B cell (primary cell): Measurements from ENCODE around the gene TMEM41B. TPM values are rescaled to one million over a fixed set of nuclear protein-coding genes. Genes with fewer than 3 reads are reported as not detected.

Experiments used
- ATAC-seq: fragments of 200-7000 bp; cut with Tn5 transposase; one replicate; pipeline ENCODE4 v1.10.0; 2021; ENCODE audit warnings: low read depth, mild to moderate bottlenecking, moderate number of reproducible peaks, moderate library complexity
- CTCF ChIA-PET: fragments of 350-600 bp; sonication (Branson Sonifier 250); formaldehyde crosslinking; loops from one replicate; lab custom pipeline; 2021; ENCODE audit warnings: antibody characterized with exemption, inconsistent platforms; lab: Charles Lee
- POLR2A ChIA-PET: fragments of 350-600 bp; sonication (Branson Sonifier 250); formaldehyde crosslinking; loops from one replicate; lab custom pipeline; 2021; ENCODE audit warnings: antibody characterized with exemption; lab: Charles Lee
- DNase-seq: peaks from one replicate; pipeline ENCODE4 v3.0.0; 2013
- H2AFZ ChIP-seq: 2 replicates; pipeline ENCODE4 v1.6.1; 2012; ENCODE audit warnings: mild to moderate bottlenecking, low read depth, low read length; ENCODE audit not compliant: insufficient read depth, poor library complexity, severe bottlenecking
- H3K27ac ChIP-seq, 2 donors: 1 replicate in 1 of 2; 2 replicates in 1 of 2; pipeline ENCODE4 v1.5.1; 2012 to 2013; ENCODE audit warnings: low read length in 2 of 2, mild to moderate bottlenecking in 2 of 2, moderate library complexity in 1 of 2
- H3K27me3 ChIP-seq, 4 experiments: fragments of 200-600 bp in 1 of 4; sonication (generic) in 1 of 4; replicated peaks in 1 of 4; 1 replicate in 2 of 4; 2 replicates in 2 of 4; pipeline versions ENCODE4 v1.6.1 to v1.7.0; 2013 to 2016; ENCODE audit warnings: low read length in 3 of 4, mild to moderate bottlenecking in 2 of 4, mixed read lengths in 1 of 4, moderate library complexity in 1 of 4; ENCODE audit not compliant: insufficient read depth in 4 of 4, control insufficient read depth in 3 of 4; ENCODE audit errors: control extremely low read depth in 1 of 4
- H3K36me3 ChIP-seq, 2 experiments: replicated peaks in 1 of 2; 1 replicate in 1 of 2; 2 replicates in 1 of 2; pipeline versions ENCODE4 v1.6.1 to v1.7.1; 2013; ENCODE audit warnings: low read length in 1 of 2; ENCODE audit not compliant: insufficient read depth in 2 of 2, control insufficient read depth in 1 of 2; ENCODE audit errors: control extremely low read depth in 1 of 2, extremely low read depth in 1 of 2
- H3K4me1 ChIP-seq, 2 donors: fragments of 200-600 bp in 1 of 2; sonication (generic) in 1 of 2; 1 replicate in 1 of 2; 2 replicates in 1 of 2; pipeline versions ENCODE4 v1.5.1 to v1.6.1; 2013 to 2017; ENCODE audit warnings: low read length in 2 of 2; ENCODE audit not compliant: control insufficient read depth in 2 of 2, insufficient read depth in 2 of 2
- H3K4me2 ChIP-seq: replicated peaks from 2 replicates; pipeline ENCODE3; 2012; ENCODE audit warnings: mild to moderate bottlenecking, low read depth, low read length; ENCODE audit not compliant: poor library complexity, severe bottlenecking
- H3K4me3 ChIP-seq, 5 experiments: fragments of 200-600 bp in 1 of 5; sonication (generic) in 1 of 5; 1 replicate in 3 of 5; 2 replicates in 2 of 5; pipeline versions ENCODE4 v1.5.1 to v1.7.0; 2011 to 2016; ENCODE audit warnings: low read length in 4 of 5, mild to moderate bottlenecking in 4 of 5, low read depth in 2 of 5, control low read depth in 1 of 5, moderate library complexity in 1 of 5; ENCODE audit not compliant: insufficient read depth in 1 of 5; ENCODE audit errors: control extremely low read depth in 1 of 5, extremely low read depth in 1 of 5
- H3K79me2 ChIP-seq: fragments of 200-600 bp; sonication (generic); one replicate; pipeline ENCODE4 v1.6.0; 2016; ENCODE audit warnings: low read length; ENCODE audit not compliant: control insufficient read depth, insufficient read depth
- H3K9ac ChIP-seq: fragments of 200-600 bp; sonication (generic); 2 replicates; pipeline ENCODE4 v1.6.1; 2017; ENCODE audit warnings: mild to moderate bottlenecking, low read length, moderate library complexity
- H3K9me3 ChIP-seq, 3 donors: one replicate each; pipeline versions ENCODE4 v1.6.1 to v1.7.1; 2013; ENCODE audit warnings: low read length in 2 of 3; ENCODE audit not compliant: control insufficient read depth in 2 of 3, insufficient read depth in 1 of 3; ENCODE audit errors: control extremely low read depth in 1 of 3
- H4K20me1 ChIP-seq: 2 replicates; pipeline ENCODE4 v1.6.0; 2012; ENCODE audit warnings: mild to moderate bottlenecking, low read length; ENCODE audit not compliant: insufficient read depth, control insufficient read depth, poor library complexity, severe bottlenecking
- H3K27ac Mint-ChIP-seq: one replicate; pipeline ENCODE4 v1.8.0; 2021; ENCODE audit warnings: mixed read lengths
- H3K27me3 Mint-ChIP-seq: one replicate; pipeline ENCODE4 v1.8.0; 2021; ENCODE audit warnings: mixed read lengths
- H3K4me1 Mint-ChIP-seq: one replicate; pipeline ENCODE4 v1.8.0; 2021; ENCODE audit warnings: mixed read lengths
- H3K4me3 Mint-ChIP-seq: one replicate; pipeline ENCODE4 v1.8.0; 2021; ENCODE audit warnings: mixed read lengths
- H3K9me3 Mint-ChIP-seq: one replicate; pipeline ENCODE4 v1.8.0; 2022; ENCODE audit warnings: mixed read lengths; ENCODE audit not compliant: insufficient read depth
- CTCF ChIP-seq: fragments of 200-600 bp; IDR thresholded peaks from one replicate; pipeline ENCODE4 v1.8.0; 2022; ENCODE audit warnings: antibody characterized with exemption, mild to moderate bottlenecking
- EZH2 ChIP-seq: IDR thresholded peaks from 2 replicates; pipeline ENCODE4 v1.6.1; 2012; ENCODE audit warnings: borderline replicate concordance, low read depth, mild to moderate bottlenecking, moderate library complexity, low read length; ENCODE audit not compliant: insufficient read depth, poor library complexity, severe bottlenecking
- WGBS: methylation state at CpG from one replicate; pipeline ENCODE4 v1.1.5; 2013; ENCODE audit warnings: missing lambda C conversion rate; ENCODE audit not compliant: insufficient coverage; 5-methylcytosine and 5-hydroxymethylcytosine counted together
- intact Hi-C: fragments of 100-400 bp; cut with micrococcal nuclease; formaldehyde crosslinking; loops from one replicate; pipeline ENCODE4 v1.10.0; 2022
- polyA plus RNA-seq: library from polyadenylated mRNA; depleted of rRNA; stranded (reverse); fragments of >200 nt; gene quantifications from 2 replicates; pipeline ENCODE4 v1.2.3, GENCODE V29; 2012
- total RNA-seq, 2 donors: library from RNA; stranded (reverse); fragments of 120-200 nt in 1 of 2; gene quantifications; 1 replicate in 1 of 2; 2 replicates in 1 of 2; pipeline versions ENCODE4 v1.2.3 to v1.2.4, GENCODE V29; 2013 to 2022

The TMEM41B gene
- total and polyA plus RNA-seq, 2 donors (not counting 1 experiment from before 2014, with no cell fraction given): 16.1 to 43.9 TPM

- ATAC-seq: peak; percentile 42
- peak overlapping the region; percentile 93 for H3K9ac ChIP-seq
- peaks cover 40% of the 10 kb centered on the region for H3K4me1 Mint-ChIP-seq
- under 1% methylated on average over 72 of the region's 76 CpGs for WGBS
- no peaks in the 10 kb centered on the region for H3K9me3 Mint-ChIP-seq
- H3K36me3 ChIP-seq: no peaks in the 10 kb centered on the region
- ChIA-PET CTCF (interaction anchor here (0.6 to 1.0 kb wide), 2 partner anchors 16 to 17 kb away, joined by 3 read pairs; no protein-coding TSS in a partner anchor), POLR2A (interaction anchor here (0.7 to 0.9 kb wide), 2 partner anchors 49 to 197 kb away, joined by 3 to 4 read pairs; partner anchors contain the start of gene ZNF143)
- peak overlapping the region; percentile 84 for H2AFZ ChIP-seq
- H4K20me1 ChIP-seq: peaks cover 10% of the 10 kb centered on the region
- intact Hi-C loops: loop anchor here (1.0 to 5.0 kb wide), 4 partner anchors 50 to 197 kb away; partner anchors contain the start of genes IPO7, TMEM41B and ZNF143
- H3K4me1 ChIP-seq: peaks cover 17 to 28% of the 10 kb centered on the region in 2 donors
- no peaks in the 10 kb centered on the region for H3K27me3 Mint-ChIP-seq
- peak overlapping the region; percentile 96 for H3K4me2 ChIP-seq
- H3K27me3 ChIP-seq: no peaks in the 10 kb centered on the region
- H3K4me3 Mint-ChIP-seq: peak overlapping the region; percentile 97
- H3K27ac ChIP-seq: peak overlapping the region; percentile 62 to 84
- peak overlapping the region; percentile 94 for H3K27ac Mint-ChIP-seq
- DNase-seq: peak; percentile 68
- TF ChIP-seq CTCF (no peak), EZH2 (no peak)
- no peaks in the 10 kb centered on the region for H3K9me3 ChIP-seq
- peaks cover 25% of the 10 kb centered on the region for H3K79me2 ChIP-seq
- H3K4me3 ChIP-seq: peak overlapping the region; percentile 64 to 94 (median 91)
These were observed 49.8 kb downstream of the TMEM41B start for GRCh38 chr11:9264316-9265210.
